Measurements from ENCODE around the gene GRM8.

The GRM8 gene

DNA sequence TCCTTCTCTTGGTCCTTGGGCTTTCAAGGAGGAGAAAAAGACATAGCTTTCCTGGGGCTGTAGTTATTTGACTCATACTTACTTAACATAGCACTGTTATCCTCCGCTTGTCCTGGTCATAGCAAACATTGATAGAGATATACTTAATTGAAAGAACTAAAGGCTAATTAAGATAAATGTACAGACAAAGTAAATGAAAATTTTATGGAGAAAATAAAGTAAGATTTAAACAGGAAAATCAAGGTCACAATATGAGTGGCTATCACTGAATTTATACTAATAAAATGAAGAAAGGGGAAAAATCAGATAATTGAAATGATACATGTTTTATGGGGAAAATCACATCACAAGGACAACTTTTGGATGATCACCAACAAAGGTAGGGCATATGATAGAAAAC, 849.7 kb downstream of the GRM8 start:
- no peak for DNase-seq

DNA sequence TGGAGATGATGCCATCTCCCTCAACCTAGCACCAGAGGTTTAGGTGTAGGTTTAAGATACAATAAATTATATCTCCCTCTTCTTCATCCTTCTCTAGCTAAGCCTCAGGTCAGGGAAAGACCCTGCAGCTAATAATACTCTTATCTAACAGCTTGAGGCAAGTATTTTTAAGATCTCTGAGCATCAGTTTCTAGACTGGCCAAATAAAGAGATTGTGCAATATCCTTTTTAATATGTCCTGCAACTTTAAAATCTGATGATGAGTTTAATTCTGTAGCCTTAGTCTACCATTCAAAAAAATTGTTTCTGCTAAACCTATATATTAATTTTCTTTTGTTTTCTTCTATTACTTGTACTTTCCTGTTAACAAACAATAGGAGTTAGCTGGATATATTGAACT, 850.8 kb downstream of the GRM8 start:
- DNase-seq = no peak

- DNase-seq = no peak
These were observed 853.8 kb downstream of the GRM8 start for GRCh38 chr7:126398851-126399529.

DNA sequence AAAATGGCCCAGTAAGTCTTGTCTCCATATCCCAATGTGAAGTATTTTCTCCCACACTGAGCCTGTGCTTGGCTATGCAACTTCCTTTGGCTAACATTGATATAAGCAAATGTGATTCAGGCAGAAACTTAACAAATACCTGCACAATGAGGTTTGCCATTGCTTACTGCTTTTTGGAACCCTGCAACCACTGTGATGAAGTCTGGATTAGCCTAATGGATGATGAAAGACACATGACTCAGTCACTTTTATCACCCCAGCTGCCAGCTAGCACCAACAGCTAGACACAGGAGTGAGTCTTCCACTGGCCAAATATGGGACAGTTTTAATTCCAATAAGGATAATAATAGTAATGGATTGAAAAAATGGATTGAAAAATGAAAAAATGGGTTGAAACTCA, 854.5 kb downstream of the GRM8 start:
- DNase-seq = no peak

GRCh38 chr7:126394406-126394805, 858.3 kb downstream of the GRM8 start:
- DNase-seq = no peak

Data from EL (cell line).